Activated B cell treated with CpG ODN at 0.5 μM for 24 hours (primary cell): ENCODE data around the gene MPRIP. TPM values are rescaled to one million over a fixed set of nuclear protein-coding genes. Genes with fewer than 3 reads are reported as not detected.
A peak's percentile ranks its signal among the peaks of the same experiment; 100 is the strongest.

Experiments
- ATAC-seq: fragments of 200-7000 bp; cut with Tn5 transposase; one replicate; pipeline ENCODE4 v1.10.0; 2021; ENCODE audit warnings: low read depth, mild to moderate bottlenecking, moderate library complexity
- CTCF ChIA-PET: fragments of 350-600 bp; sonication (Branson Sonifier 250); formaldehyde crosslinking; loops from one replicate; lab custom pipeline; 2021; ENCODE audit warnings: antibody characterized with exemption; lab: Charles Lee
- POLR2A ChIA-PET: fragments of 350-600 bp; sonication (Branson Sonifier 250); formaldehyde crosslinking; loops from one replicate; lab custom pipeline; 2021; ENCODE audit warnings: antibody characterized with exemption; lab: Charles Lee
- DNase-seq: peaks from one replicate; pipeline ENCODE4 v3.0.0; 2022
- H3K27ac Mint-ChIP-seq: one replicate; pipeline ENCODE4 v1.8.0; 2020; ENCODE audit warnings: mixed read lengths
- H3K27me3 Mint-ChIP-seq: one replicate; pipeline ENCODE4 v1.8.0; 2021; ENCODE audit warnings: mixed read lengths
- H3K36me3 Mint-ChIP-seq: one replicate; pipeline ENCODE4 v1.8.0; 2021; ENCODE audit warnings: low read depth, mixed read lengths
- H3K4me1 Mint-ChIP-seq: one replicate; pipeline ENCODE4 v1.8.0; 2021; ENCODE audit warnings: mixed read lengths
- H3K4me3 Mint-ChIP-seq: one replicate; pipeline ENCODE4 v1.8.0; 2020; ENCODE audit warnings: mild to moderate bottlenecking, mixed read lengths
- H3K9me3 Mint-ChIP-seq: one replicate; pipeline ENCODE4 v1.8.0; 2020; ENCODE audit warnings: mixed read lengths
- intact Hi-C: fragments of 100-400 bp; cut with micrococcal nuclease; formaldehyde crosslinking; loops from one replicate; pipeline ENCODE4 v1.15.1; 2024
- total RNA-seq: library from RNA; stranded (reverse); gene quantifications from 2 replicates; pipeline ENCODE4 v1.2.3, GENCODE V29; 2022
- TF ChIP-seq, protein P1 (sequence below): fragments of 200-600 bp; IDR thresholded peaks from one replicate; pipeline ENCODE4 v1.8.0; 2022; ENCODE audit warnings: antibody characterized with exemption, mild to moderate bottlenecking

Gene MPRIP
- total RNA-seq, 1 donor from 2014 or later, result 231 TPM

DNA sequence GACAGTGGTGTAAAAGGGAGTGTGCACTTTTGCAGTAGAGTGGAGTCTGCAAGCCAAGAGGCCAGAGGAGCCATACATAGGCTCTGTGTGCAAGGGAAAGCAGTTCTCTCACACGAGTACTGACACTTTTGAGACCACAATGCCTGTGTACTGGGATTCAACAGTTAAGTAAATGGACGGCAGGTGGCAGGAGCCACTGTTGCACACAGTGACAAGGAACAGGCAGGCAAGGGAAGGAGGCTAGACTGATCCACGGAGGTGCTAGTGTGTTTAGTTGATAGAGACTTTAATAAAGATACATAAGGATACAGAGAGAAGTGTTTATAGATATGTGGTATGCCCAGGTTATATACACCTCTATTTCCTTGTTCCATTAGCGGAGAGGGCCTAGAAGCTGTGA, 67.0 kb downstream of the MPRIP start:
- peak overlapping the region; percentile 19 for H3K4me3 Mint-ChIP-seq

DNA sequence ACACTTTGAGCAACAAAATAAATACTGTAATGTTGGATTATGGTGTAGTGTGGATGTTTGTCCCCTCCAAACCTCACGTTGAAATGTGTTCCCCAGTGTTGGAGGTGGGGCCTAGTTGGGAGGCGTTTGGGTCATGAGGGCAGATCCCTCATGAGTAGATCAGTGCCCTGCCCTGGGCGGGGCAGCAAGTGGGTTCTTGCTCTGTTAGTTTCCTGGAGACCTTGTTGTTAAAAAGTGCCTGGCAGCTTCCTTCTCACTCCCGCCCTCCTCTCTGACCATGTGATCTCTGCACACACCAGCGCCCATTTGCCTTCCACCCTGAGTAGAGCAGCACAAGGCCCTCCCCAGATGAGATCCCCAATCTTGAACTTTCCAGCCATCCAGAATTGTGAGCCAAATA, 67.7 kb downstream of the MPRIP start:
- Mint-ChIP-seq H3K4me3 (peak overlapping the region; percentile 49), H3K36me3 (peaks cover 22% of the 10 kb centered on the region), H3K27me3 (no peaks in the 10 kb centered on the region), H3K4me1 (peaks cover 87% of the 10 kb centered on the region), H3K9me3 (no peaks in the 10 kb centered on the region), H3K27ac (peak overlapping the region; percentile 73)
- ATAC-seq (peak; percentile 75), DNase-seq (no peak)
- ChIA-PET POLR2A (interaction anchor here (1.0 kb wide), 1 partner anchor 73 kb away, joined by 3 read pairs; no protein-coding TSS in a partner anchor), CTCF (interaction anchor here (1.6 kb wide), 1 partner anchor 57 kb away, joined by 4 read pairs; no protein-coding TSS in a partner anchor)
- intact Hi-C loops, result loop anchor here (5.0 kb wide), 1 partner anchor 108 kb away; no protein-coding TSS in a partner anchor
- TF ChIP-seq, protein P1, sequence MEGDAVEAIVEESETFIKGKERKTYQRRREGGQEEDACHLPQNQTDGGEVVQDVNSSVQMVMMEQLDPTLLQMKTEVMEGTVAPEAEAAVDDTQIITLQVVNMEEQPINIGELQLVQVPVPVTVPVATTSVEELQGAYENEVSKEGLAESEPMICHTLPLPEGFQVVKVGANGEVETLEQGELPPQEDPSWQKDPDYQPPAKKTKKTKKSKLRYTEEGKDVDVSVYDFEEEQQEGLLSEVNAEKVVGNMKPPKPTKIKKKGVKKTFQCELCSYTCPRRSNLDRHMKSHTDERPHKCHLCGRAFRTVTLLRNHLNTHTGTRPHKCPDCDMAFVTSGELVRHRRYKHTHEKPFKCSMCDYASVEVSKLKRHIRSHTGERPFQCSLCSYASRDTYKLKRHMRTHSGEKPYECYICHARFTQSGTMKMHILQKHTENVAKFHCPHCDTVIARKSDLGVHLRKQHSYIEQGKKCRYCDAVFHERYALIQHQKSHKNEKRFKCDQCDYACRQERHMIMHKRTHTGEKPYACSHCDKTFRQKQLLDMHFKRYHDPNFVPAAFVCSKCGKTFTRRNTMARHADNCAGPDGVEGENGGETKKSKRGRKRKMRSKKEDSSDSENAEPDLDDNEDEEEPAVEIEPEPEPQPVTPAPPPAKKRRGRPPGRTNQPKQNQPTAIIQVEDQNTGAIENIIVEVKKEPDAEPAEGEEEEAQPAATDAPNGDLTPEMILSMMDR, result no peak

More for the DNA sequence above, 67.0 kb downstream of the MPRIP start:
- Mint-ChIP-seq H3K27me3 (no peaks in the 10 kb centered on the region), H3K4me1 (peaks cover 85% of the 10 kb centered on the region), H3K9me3 (no peaks in the 10 kb centered on the region), H3K36me3 (peaks cover 27% of the 10 kb centered on the region), H3K27ac (peak overlapping the region; percentile 73)
- ChIA-PET CTCF (interaction anchor here (1.4 to 1.6 kb wide), 2 partner anchors 56 to 65 kb away, joined by 3 to 4 read pairs; no protein-coding TSS in a partner anchor), POLR2A (interaction anchor here (1.0 kb wide), 1 partner anchor 73 kb away, joined by 3 read pairs; no protein-coding TSS in a partner anchor)
- DNase-seq (no peak), ATAC-seq (no peak)
- TF ChIP-seq, protein P1, result no peak
- intact Hi-C loops, result no loop called here

DNA sequence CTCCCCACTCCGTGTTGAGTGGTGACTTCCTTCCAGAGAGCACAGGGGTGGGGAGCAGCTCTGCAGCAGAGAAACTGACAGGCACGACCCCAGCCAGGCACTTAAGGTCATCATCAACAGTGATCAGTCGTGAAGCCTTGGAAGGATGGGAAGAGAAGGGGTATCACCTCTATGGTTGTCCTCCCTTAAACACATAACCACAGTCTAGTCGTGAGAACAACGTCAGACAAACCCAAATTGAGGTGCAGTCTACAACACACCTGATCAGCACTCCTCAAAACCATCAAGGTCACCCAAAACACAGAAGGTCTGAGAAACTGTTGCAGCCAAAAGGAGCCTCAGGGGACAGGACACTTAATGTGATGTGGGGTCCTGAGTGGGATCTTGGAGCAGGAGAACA, 68.3 kb downstream of the MPRIP start:
- Mint-ChIP-seq H3K4me1 (peaks cover 93% of the 10 kb centered on the region), H3K9me3 (no peaks in the 10 kb centered on the region), H3K27ac (peak overlapping the region; percentile 6), H3K27me3 (no peaks in the 10 kb centered on the region), H3K4me3 (no peak overlapping the region), H3K36me3 (peaks cover 19% of the 10 kb centered on the region)
- intact Hi-C loops, result loop anchor here (5.0 kb wide), 1 partner anchor 108 kb away; no protein-coding TSS in a partner anchor
- no peak for ATAC-seq
- TF ChIP-seq, protein P1, result no peak
- ChIA-PET POLR2A (interaction anchor here (0.6 to 1.0 kb wide), 2 partner anchors 43 to 74 kb away, joined by 3 read pairs; no protein-coding TSS in a partner anchor), CTCF (no interaction called here)
- DNase-seq, result no peak

DNA sequence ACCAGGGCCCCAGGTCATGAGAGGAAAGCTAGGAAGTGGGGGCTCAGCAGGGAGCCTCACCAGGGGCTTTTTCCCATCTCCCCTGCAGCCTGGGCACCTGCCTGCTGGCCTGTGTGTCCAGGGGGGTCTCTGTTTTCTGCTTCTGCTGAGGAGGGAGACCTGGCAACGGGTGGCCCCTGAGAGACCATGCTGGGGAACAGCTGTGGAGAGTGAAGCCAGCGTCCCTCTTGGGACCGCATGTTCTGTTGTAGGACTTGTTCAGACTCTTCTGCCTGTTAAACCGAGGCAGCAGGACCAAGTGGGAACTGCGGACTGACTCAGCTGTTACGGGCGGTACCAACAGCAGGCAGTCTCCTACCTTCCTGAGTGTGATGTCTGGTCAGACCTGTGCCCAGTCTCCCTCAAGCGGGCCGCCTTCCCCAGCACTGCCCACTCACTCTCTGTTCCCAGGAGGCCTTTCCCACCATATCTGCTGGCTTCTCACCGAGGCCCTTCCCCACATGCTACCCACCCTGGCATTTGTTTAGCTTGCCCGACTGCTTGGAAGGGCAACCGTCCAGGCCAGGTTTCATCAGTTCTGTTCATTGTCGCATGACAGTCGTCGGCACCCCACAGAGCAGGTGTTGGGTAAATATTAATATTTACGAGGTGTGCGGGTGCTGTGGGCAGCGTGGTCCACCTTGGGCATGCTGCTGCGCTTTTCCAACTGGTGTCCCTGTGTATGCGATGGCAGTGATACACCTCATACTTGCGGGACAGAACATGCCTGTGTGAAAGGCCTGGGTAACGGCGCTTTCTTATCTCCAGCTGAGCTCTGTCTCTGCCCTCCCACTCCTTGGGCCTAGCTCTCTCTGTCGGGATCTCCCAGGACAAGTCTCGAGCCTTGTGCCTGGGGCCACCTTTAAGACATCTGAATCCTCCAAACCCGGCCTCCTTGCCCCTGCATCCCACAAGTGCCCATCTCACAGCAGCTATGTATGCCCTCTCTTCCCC, 69.4 kb downstream of the MPRIP start:
- POLR2A ChIA-PET, result interaction anchor here (0.7 kb wide), 1 partner anchor 84 kb away, joined by 7 read pairs; no protein-coding TSS in a partner anchor
- Mint-ChIP-seq H3K27ac (peak overlapping the region; percentile 66), H3K4me3 (no peak overlapping the region), H3K36me3 (peaks cover 10% of the 10 kb centered on the region), H3K9me3 (no peaks in the 10 kb centered on the region), H3K27me3 (no peaks in the 10 kb centered on the region), H3K4me1 (peaks cover 95% of the 10 kb centered on the region)
- DNase-seq, result no peak
- ATAC-seq, result no peak
- intact Hi-C loops, result loop anchor here (5.0 kb wide), 1 partner anchor 109 kb away; no protein-coding TSS in a partner anchor
- TF ChIP-seq, protein P1, result no peak
- CTCF ChIA-PET, result no interaction called here
